Measurements from ENCODE around the gene BMP6.

GRCh38 chr6:7749478-7749877 is 23.6 kb downstream of the BMP6 start:
- TF ChIP-seq, protein P1, sequence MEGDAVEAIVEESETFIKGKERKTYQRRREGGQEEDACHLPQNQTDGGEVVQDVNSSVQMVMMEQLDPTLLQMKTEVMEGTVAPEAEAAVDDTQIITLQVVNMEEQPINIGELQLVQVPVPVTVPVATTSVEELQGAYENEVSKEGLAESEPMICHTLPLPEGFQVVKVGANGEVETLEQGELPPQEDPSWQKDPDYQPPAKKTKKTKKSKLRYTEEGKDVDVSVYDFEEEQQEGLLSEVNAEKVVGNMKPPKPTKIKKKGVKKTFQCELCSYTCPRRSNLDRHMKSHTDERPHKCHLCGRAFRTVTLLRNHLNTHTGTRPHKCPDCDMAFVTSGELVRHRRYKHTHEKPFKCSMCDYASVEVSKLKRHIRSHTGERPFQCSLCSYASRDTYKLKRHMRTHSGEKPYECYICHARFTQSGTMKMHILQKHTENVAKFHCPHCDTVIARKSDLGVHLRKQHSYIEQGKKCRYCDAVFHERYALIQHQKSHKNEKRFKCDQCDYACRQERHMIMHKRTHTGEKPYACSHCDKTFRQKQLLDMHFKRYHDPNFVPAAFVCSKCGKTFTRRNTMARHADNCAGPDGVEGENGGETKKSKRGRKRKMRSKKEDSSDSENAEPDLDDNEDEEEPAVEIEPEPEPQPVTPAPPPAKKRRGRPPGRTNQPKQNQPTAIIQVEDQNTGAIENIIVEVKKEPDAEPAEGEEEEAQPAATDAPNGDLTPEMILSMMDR (IDR thresholded peaks at IDR 0.05; ENCODE audit: borderline replicate concordance, extremely low read depth, low read length, poor library complexity, severe bottlenecking) = no peak
- no peak for TF ChIP-seq EZH2 (IDR thresholded peaks at IDR 0.05; ENCODE audit: borderline replicate concordance, low read depth, low read length, severe bottlenecking)
